ENCODE results near the gene CENATAC.
A peak's percentile ranks its signal among the peaks of the same experiment; 100 is the strongest.
"Not testable (repeated sequence)": the region's sequence is repeated elsewhere in the genome, so short reads cannot be mapped to it uniquely, and the experiment has no call there.

The CENATAC gene

DNA sequence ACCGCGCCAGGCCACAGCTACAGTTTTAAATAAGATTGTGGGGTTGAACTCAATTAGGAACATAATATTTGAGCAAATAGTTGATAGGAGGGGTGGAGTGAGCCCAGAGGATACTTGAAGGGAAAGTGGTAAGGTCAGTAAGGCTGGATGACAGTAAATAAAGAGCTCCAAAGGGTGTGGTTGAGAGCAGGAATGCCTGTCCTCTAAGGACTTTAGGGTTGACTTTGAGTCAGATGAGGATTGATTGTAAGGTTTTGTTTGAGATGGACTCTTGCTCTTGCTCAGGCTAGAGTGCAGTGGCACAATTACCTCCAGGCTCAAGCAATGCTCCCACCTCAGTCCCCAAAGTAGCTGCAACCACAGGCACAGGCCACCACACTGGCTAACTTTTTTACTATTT, 24.0 kb upstream of the CENATAC start:
- Mint-ChIP-seq H3K36me3 (ENCODE audit: low read depth) (no peaks in the 10 kb centered on the region), H3K27ac (no peak overlapping the region), H3K9me3 (peaks cover 6% of the 10 kb centered on the region), H3K4me3 (no peak overlapping the region), H3K27me3 (ENCODE audit: low read depth) (no peaks in the 10 kb centered on the region), H3K4me1 (peaks cover 6% of the 10 kb centered on the region)
- no peak for TF ChIP-seq CTCF (IDR thresholded peaks at IDR 0.05; ENCODE audit: unreplicated experiment in 3 of 3)

DNA sequence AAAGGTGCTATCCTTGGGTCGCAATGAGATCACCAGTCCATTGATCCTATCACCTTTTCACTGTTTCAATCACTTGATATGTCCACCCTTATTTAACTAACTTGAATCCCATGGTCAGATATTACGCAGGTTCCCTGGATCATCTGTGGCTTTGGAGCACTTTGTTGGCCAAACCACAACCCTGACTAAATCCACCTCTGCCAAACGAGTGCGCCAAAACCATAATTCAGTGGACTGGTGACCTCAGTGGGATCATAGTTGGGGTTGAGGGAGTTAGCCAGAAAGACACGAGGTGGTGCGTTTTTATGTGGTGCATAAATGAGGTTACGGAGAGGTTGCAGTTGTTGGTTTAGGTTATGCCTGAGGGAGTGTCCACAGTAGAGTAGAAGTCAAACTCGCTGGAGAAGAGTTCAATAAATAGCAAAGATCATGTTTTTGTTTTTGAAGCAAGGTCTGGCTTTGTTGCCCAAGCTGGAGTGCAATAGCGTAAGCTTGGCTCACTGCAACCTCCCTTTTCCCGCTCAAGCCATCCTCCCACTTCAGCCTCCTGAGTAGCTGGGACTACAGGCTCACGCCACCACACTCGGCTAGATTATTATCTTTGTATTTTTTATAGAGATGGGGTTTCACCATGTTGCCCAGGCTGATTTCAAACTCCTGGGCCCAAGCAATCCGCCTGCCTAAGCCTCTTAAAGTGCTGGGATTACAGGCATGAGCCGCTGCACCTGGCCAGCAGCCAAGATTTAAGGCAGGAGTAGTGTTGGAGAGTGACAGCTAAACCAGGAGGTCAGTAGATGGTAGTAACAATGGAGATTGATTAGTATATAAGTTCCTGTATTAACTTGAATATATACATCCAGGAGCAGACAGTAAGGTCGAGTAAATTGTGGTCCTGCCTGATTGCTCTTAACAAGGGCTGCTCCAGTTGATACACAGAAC, 21.9 kb upstream of the CENATAC start:
- Mint-ChIP-seq H3K4me3 (no peak overlapping the region), H3K4me1 (peaks cover 10% of the 10 kb centered on the region), H3K36me3 (ENCODE audit: low read depth) (no peaks in the 10 kb centered on the region), H3K27ac (no peak overlapping the region), H3K27me3 (ENCODE audit: low read depth) (peaks cover 6% of the 10 kb centered on the region), H3K9me3 (peaks cover 4% of the 10 kb centered on the region)
- no peak for TF ChIP-seq CTCF (IDR thresholded peaks at IDR 0.05; ENCODE audit: unreplicated experiment in 3 of 3)

- peaks cover 6% of the 10 kb centered on the region for H3K27me3 Mint-ChIP-seq (ENCODE audit: low read depth)
- no peak overlapping the region for H3K27ac Mint-ChIP-seq
- H3K36me3 Mint-ChIP-seq (ENCODE audit: low read depth): no peaks in the 10 kb centered on the region
- no peak for TF ChIP-seq CTCF (IDR thresholded peaks at IDR 0.05; ENCODE audit: unreplicated experiment in 3 of 3)
- no peak overlapping the region for H3K4me3 Mint-ChIP-seq
- no peaks in the 10 kb centered on the region for H3K9me3 Mint-ChIP-seq
- H3K4me1 Mint-ChIP-seq: peaks cover 10% of the 10 kb centered on the region
Measured at GRCh38 chr11:118979434-118979833, 18.5 kb upstream of the CENATAC start.

- peaks cover 10% of the 10 kb centered on the region for H3K4me1 Mint-ChIP-seq
Measured at GRCh38 chr11:118980191-118980881, 17.6 kb upstream of the CENATAC start.

GRCh38 chr11:118984337-118984736, 13.6 kb upstream of the CENATAC start:
- not testable (repeated sequence) for H3K4me1 Mint-ChIP-seq; H3K9me3 Mint-ChIP-seq; H3K4me3 Mint-ChIP-seq; H3K36me3 Mint-ChIP-seq (ENCODE audit: low read depth); H3K27ac Mint-ChIP-seq; H3K27me3 Mint-ChIP-seq (ENCODE audit: low read depth)

More at GRCh38 chr11:118980191-118980881, 17.6 kb upstream of the CENATAC start:
- Mint-ChIP-seq H3K9me3 (no peaks in the 10 kb centered on the region), H3K27me3 (ENCODE audit: low read depth) (peaks cover 6% of the 10 kb centered on the region), H3K27ac (peak overlapping the region in 2 of 3 experiments; percentile 38 to 65), H3K36me3 (ENCODE audit: low read depth) (no peaks in the 10 kb centered on the region), H3K4me3 (peak overlapping the region in 1 of 3 experiments; percentile 14)
- no peak for TF ChIP-seq CTCF (IDR thresholded peaks at IDR 0.05; ENCODE audit: unreplicated experiment in 3 of 3)

DNA sequence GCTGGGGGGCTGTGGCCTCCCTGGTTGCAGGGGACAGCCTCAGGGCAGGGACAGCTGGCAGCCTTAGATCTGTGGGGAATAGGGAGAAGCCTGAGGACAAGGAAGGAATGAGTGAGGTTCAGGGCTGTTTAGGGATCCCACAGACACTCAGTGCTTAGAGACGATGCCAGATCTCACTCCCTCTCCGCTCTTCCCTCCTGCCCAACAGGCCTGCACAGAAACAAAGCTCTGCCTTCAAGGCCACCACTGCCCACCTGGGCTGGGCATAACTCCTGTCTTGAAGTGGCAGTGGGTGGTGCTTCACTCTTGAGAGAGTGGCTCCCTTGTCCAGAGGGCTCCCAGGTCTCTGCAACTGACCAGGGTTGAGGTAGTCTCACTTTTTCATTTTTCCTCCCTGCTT, 13.1 kb upstream of the CENATAC start:
- Mint-ChIP-seq H3K27ac (no peak overlapping the region), H3K4me3 (no peak overlapping the region), H3K4me1 (peaks cover under 1% of the 10 kb centered on the region), H3K27me3 (ENCODE audit: low read depth) (peaks cover 6% of the 10 kb centered on the region), H3K9me3 (no peaks in the 10 kb centered on the region), H3K36me3 (ENCODE audit: low read depth) (no peaks in the 10 kb centered on the region)
- no peak for TF ChIP-seq CTCF (IDR thresholded peaks at IDR 0.05; ENCODE audit: unreplicated experiment in 3 of 3)

Data from nephron (organoid).